Activated CD8-positive, alpha-beta memory T cell treated with anti-CD3 and anti-CD28 coated beads for 1 hour (primary cell): ENCODE measurements around the gene ARHGEF3.
"Not testable (repeated sequence)": the region's sequence is repeated elsewhere in the genome, so short reads cannot be mapped to it uniquely, and the experiment has no call there.

ENCODE experiments used
- DNase-seq, 2 donors: peaks; one replicate each; pipeline ENCODE4 v3.0.0-alpha.2; 2020; ENCODE audit warnings: low read depth in 1 of 2; ENCODE audit errors: extremely low read depth in 1 of 2

ARHGEF3 gene

DNA sequence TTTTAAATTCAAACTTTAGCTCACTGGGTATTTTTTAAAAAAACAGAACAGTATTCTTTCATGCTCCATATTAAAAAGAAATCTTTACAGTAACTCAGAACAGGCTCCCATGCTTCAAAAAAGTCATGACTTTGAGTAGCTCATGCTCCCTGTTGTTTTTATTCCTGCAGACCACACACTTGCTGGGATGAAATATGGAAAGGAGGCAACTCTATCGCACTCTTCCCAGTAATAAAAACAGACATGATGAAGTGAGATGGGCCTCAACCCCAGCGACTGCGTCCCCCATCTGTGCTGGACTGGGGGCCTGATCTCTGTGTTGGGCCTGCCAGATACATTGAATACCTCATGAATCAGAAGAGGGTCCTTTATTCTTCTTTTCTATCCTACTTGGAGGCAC, 58.9 kb downstream of the ARHGEF3 start:
- DNase-seq: no peak

DNA sequence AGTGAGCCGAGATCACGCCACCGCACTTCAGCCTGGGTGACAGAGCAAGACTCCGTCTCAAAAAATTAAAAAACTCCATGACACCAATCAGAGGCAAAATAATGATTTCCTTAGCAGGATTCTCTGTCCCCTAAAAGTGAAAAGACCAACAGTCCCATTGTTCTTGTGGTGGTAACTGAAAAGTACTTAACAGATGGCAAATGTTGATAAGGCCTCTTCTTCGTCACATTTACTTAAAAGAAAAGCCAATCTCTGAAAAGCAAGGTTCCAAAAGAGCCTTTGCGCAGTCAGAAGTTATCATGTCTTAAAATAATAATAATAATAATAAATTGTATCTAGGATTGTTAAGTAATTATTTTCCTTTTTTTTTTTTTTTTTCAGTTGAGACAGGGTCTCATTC, 62.7 kb downstream of the ARHGEF3 start:
- DNase-seq: no peak

DNA sequence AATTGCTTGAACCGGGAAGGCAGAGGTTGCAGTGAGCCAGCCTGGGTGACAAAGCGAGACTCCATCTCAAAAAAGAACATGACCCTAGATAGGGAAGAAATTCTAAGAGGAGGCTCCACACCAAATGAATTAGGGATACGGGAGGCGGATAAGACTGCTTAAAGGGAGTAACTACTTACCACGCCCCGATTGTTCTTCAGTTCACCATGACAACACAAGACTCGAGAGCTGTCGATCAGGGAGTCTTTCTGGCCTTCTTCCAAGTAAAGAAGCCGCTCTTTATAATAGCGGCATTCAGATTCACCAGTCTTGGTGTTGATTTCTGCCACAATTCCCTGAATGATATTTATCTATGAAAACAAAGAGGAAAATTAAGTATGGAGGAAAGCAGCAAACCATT, 64.7 kb downstream of the ARHGEF3 start:
- no peak for DNase-seq

DNA sequence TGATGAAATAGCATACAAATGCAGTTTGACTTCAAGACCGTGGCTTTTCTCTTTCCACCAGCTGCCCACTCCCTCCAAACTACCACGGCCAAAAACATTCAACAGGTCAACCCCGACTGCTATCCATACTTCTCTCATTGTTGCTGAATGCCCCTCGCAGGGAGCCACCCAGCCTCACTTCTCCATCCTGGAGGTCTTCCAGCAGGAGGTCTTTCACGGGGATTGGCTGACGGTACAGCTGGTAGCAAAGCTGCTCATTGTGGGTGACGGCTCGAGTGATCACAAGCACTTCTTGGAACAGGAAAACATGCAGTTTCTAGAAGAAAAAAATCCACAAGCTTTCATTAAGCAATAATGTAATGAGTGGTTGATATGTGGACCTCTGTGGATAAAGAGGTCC, 69.6 kb downstream of the ARHGEF3 start:
- no peak for DNase-seq

DNA sequence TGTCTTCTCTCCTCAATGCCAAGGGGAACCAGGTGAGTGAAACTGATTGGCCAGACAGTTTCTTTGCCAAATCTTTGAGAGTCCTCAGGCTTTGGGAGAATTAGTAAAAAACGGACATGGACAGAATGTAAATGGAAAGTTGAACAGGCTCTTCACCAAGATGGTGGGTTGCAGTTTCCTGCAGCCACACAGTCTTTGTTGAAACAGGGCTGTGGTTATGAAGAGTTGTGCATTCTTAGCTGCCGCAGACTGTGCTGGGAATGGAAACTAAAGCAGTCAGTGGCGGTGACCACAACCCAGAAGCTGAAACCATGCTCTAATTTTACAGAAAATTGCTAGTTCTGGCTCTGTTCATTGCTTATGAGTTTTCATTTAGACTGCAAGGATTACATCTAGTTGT, 76.6 kb downstream of the ARHGEF3 start:
- DNase-seq: peak; percentile 22 to 28

DNA sequence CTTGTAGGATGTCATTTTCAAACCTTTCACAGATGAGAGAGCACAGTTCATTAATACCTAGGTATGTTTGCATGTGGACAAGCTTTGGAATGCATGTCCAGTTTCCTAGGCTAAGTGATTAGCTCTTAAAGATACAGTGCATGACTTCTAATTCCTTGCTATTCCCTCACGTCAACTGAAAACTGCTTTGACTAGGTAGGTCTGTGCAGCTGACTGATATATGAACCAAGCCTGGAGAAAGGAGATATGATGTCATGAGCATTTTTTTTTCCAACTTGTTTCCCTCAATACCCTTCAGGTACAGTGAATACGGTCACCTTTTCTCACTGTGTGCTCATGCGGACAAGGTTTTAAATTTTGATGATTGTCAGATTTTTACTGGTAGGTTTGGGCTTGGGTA, 77.1 kb downstream of the ARHGEF3 start:
- no peak for DNase-seq

DNA sequence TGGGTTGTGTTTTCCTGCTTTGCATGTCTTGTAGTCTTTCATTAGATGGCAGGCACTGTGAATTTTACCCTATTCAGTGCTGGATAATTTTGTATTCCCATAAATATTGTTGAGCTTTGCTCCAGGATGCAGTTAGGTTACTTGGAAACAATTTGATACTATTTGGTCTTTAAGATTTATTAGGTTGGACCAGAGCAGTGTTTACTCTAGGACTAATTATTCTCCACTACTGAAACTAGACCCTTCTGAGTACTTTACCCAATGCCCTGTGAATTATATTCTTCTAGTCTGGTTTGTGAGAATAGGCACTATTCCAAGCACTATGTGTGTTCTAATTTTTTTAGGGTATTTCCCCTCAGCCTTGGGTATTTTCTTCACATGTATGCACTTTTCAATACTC, 80.9 kb downstream of the ARHGEF3 start:
- no peak for DNase-seq

DNA sequence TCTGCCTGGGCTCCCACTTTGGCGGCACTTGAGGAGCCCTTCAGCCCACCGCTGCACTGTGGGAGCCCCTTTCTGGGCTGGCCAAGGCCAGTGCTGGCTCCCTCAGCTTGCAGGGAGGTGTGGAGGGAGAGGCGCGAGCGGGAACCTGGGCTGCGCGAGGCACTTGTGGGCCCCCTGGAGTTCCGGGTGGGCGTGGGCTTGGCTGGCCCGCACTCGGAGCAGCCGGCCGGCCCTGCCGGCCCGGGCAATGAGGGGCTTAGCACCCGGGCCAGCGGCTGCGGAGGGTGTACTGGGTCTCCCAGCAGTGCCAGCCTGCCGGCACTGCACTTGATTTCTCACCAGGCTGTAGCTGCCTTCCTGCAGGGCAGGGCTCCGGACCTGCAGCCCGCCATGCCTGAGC, 82.9 kb downstream of the ARHGEF3 start:
- not testable (repeated sequence) for DNase-seq

DNA sequence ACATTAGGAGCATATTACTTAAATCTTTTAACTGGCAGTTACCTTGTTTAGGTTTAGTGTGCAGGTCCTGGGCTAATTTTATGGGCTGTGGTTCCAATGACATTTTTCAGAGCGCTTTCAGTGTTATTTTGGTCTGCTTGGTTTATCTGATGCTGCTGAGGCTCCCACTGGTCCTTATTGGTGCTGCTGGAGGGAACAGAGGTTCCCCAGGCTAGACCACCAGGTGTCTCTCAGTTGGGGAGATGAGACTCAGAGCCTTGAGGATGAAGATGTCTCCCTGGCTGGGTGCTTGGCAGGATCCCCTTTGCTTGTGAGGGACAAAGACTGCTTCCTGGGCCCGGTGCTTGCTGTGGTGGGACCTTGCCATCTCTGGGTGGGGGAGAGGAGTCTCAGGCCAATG, 90.4 kb downstream of the ARHGEF3 start:
- DNase-seq: no peak

DNA sequence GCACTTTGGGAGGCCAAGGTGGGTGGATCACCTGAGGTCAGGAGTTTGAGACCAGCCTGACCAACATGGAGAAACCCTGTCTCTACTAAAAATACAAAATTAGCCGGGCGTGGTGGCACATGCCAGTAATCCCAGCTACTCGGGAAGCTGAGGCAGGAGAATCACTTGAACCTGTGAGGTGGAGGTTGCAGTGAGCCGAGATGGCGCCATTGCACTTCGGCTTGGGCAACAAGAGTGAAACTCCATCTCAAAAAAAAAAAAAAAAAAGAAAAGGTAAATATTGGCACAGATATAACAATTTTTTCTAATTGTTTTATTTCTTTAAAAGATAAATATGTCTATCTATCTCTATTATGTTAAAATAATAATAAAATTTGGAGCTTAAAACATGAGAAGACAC, 94.3 kb downstream of the ARHGEF3 start:
- not testable (repeated sequence) for DNase-seq

DNA sequence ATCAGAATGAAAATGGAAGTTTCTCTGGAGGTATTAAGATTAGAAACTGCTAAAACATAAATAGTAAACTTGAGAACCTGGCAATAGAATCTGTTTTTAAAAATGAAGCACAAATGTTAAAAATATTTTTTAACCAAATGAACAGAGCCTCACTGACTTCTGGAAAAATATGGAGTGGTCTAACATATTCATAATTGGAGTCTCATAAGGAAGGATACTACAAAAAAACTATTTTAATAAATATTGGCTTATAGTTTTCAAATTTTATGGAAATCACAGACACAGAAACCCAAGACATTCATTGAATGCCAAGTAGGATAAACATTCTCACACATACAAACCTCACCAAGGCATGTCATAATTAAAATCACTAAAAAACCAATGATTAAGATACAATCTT, 95.1 kb downstream of the ARHGEF3 start:
- DNase-seq: no peak

DNA sequence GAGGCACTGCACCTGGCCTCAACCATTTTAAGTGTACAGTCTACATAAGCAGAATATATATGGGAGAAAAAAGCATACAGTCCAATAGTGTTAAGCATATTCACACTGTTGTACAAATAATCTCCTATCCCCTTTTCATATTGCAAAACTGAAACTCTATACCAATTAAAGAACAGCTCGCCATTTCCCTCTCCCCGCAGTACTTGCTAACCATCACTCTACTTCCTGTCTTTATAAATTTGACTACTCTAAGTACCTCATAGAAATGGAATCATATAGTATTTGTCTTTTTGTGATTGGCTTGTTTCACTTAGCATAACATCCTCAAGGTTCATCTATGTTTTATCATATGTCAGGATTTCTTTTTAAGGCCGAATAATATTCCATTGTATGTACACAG, 97.0 kb downstream of the ARHGEF3 start:
- DNase-seq: no peak

DNA sequence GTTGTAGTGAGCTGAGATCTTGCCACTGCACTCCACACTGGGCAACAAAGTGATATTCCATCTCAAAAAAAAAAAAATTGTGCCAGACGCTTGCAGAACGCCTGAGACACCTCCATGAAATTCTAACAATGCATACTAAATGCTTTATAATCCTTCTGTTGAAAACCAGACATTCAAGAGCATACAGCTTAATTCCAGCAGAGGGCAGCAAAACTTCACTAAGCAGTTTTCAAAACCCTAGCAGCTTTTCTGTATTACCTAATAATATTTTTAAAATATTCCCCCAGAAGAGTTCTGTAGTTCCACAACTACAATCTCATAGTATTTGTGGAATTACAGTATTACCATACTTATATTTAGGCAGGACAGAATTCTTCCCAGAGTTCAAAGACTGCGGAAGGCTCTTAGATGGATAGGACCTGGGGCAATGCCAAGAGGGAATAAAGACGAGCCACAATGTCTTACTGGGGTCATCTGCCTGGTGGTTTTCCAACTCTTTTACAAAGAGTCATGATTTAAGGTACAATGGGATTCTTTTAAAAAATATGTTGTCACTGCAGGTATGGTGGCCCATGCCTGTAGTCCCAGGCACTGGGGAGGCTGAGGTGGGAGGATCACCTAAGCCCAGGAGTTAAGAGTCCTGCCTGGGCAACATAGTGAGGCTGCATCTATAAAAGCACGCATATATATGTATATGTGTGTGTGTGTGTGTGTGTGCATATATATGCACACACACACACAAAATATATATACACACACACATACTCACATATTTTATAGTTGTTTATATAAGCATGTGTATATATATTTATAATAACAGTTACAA, 99.0 kb downstream of the ARHGEF3 start:
- DNase-seq: peak in 1 of 2 donors; percentile 27

DNA sequence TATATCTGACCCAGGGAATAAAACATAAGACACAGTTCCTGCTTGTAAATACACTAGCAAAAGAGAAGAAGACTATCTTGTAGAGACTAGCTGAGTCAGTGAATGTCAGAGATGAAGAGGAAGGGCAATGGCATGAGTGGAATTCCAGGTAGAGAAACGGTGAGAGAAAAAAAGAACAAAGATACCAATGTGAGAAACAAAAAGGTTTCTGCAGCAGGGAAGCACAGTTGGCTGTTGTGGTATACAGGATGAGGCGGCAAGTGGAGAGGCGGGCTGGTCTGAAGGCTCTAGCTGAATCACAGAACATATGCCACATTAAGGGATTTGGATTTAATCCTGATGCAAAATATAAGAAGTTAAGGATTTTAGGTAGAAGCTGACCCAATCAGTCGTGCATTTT, 101.6 kb downstream of the ARHGEF3 start:
- no peak for DNase-seq

DNA sequence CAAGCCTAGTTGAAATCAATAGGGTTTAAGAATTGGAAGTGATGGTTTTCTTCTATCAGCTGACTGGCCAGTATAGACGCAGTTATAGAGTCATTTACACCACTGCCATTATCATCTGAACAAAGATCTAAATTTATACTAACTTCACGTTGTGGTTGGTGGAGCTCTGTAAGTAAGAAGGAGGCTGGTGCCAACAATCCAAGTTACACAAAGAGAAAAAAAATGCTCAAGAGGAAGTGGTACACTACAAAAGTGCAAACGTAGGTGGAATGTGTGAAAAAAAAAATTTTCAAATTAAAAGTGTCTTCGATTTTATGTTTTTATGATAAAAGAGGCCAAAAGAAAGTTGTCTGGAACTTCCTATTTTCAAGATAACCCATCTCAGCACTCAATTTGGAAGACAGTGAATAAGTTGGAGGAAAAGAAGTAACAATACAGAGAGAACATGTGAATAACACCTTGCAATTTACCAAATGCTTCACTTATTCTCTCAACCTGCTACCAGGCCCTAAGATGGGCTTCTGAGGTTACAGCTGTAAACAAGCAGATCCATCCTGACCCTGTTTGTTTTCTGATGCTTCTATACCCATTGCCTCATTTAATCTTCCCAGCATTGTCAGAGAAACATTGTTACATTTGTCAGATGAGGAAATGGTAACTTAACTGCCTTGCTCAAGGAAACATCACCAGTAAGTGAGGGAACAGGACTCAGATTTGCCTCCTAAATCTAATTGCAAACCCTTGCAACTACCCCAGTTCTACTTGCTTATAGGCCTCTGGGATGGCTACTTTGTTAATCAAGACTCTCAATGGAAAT, 106.7 kb downstream of the ARHGEF3 start:
- DNase-seq: no peak

DNA sequence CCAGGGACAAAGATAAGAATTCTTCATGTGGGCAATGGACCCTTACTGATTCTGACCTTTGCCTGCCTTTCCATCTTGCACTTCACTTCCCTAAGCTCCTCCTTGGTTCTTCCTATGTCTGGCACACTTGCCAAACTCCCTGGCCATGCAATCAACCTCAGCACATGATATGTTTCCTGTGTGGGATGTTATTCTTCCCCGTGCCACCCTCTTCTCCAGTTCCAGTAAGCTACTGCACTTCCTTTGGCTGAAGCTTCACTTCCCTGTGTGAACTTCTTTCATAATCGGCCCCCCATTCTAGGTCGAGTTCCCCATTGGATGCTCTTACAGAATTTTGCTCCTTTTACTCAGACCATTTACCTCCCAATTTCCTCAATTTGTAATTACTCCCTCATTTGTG, 108.0 kb downstream of the ARHGEF3 start:
- DNase-seq: no peak

DNA sequence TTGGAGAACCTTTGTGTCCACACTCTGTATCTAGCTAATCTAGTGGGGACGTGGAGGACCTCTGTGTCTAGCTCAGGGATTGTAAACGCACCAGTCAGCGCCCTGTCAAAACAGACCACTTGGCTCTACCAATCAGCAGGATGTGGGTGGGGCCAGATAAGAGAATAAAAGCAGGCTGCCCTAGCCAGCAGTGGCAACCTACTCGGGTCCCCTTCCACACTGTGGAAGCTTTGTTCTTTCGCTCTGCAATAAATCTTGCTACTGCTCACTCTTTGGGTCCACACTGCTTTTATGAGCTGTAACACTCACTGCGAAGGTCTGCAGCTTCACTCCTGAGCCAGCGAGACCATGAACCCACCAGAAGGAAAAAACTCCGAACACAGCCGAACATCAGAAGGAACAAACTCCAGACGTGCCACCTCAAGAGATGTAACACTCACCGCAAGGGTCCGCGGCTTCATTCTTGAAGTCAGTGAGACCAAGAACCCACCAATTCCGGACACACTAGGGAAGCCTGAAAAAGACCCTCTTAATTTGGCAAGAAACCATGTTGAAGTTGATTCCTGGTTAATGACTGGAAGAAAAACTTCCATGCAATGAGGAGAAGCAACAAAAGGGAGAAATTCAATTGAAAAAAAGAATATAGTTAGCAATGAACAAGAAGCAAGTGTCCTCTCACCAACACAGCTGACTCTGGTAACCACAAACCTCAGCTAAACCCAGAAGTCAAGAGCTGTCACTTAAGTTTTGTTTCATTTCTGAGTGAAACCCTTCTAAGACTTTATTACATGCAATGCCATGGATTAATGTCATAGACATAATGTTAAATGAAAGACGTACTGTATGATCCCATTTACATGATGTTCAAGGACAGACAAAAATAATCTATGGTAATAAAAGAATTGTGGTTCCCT, 109.0 kb downstream of the ARHGEF3 start:
- DNase-seq: not testable (repeated sequence)

DNA sequence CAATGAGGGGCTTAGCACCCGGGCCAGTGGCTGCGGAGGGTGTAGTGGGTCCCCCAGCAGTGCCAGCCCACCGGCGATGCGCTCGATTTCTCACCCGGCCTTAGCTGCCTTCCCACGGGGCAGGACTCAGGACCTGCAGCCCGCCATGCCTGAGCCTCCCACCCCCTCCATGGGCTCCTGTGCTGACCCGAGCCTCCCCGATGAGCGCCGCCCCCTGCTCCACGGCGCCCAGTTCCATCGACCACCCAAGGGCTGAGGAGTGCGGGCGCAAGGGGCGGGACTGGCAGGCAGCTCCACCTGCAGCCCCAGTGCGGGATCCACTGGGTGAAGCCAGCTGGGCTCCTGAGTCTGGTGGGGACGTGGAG, 109.8 kb downstream of the ARHGEF3 start:
- not testable (repeated sequence) for DNase-seq

DNA sequence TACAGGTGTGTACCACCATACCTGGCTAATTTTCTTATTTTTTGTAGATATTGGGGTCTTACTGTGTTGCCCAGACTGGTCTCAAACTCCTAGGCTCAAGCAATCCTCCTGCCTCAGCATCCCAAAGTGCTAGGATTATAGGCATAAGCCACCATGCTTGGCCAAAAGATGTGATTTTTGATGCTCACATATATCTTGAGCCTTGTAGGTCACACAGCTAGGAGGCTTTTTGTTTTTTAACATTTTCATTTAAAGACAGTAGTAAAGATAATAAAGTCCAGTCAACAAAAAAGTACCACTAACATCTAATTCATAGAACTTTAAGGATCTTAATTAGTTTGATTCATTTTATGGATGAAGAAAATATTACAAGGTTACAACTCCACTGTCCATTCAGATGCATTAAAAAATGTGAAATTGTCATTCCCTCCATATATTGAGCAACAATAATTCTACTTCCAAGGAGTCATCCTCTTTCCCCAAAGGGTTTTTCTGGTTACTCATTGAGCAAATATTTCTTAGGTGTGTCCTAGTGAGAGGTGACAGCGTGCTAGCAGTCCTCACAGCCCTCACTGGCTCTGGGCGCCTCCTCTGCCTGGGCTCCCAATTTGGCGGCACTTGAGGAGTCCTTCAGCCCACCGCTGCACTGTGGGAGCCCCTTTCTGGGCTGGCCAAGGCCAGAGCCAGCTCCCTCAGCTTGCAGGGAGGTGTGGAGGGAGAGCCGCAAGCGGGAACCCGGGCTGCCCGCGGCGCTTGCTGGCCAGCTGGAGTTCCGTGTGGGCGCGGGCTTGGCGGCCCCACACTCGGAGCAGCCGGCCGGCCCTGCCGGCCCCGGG, 110.4 kb downstream of the ARHGEF3 start:
- no peak for DNase-seq

DNA sequence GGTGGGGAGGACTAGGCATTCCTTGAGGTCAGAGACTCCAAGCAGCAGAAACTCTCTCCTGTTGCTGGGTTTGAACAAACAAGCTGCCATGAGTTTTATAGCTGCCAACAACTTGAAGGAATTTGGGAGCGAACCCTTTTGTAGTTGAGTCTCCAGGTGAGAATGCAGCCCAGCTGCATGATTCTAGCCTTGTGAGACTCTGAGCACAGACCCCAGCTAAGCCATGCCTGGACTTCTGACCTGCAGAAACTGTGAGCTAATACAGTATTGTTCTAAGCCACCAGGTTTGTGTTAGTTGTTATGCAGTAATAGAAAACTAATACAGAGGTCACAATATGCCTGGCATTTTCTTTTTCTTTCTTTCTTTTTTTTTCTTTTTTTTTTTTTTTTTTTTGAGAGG, 112.4 kb downstream of the ARHGEF3 start:
- DNase-seq: no peak
